H9 (cell line): Measurements from ENCODE around the gene SSTR5. TPM values are rescaled to one million over a fixed set of nuclear protein-coding genes. Genes with fewer than 3 reads are reported as not detected.

ENCODE experiments used
- DNase-seq: peaks from one replicate; pipeline ENCODE4 v3.0.0-alpha.2; 2017
- H2AFZ ChIP-seq: one replicate; pipeline ENCODE4 v1.6.1; 2013; ENCODE audit warnings: mild to moderate bottlenecking, low read length, control low read depth, moderate library complexity
- H2AK5ac ChIP-seq: 2 replicates; pipeline ENCODE4 v1.6.1; 2013; ENCODE audit warnings: low read length, control low read depth, mixed read lengths; ENCODE audit not compliant: insufficient read length
- H2BK120ac ChIP-seq: one replicate; pipeline ENCODE4 v1.6.1; 2013; ENCODE audit warnings: low read depth, mild to moderate bottlenecking, low read length, control low read depth, inconsistent platforms; ENCODE audit not compliant: poor library complexity, severe bottlenecking
- H2BK12ac ChIP-seq: 2 replicates; pipeline ENCODE4 v1.6.1; 2013; ENCODE audit warnings: low read length, control low read depth, mixed read lengths, low read depth; ENCODE audit not compliant: insufficient read length
- H2BK15ac ChIP-seq: 2 replicates; pipeline ENCODE4 v1.6.1; 2013; ENCODE audit warnings: low read depth, low read length, control low read depth
- H2BK20ac ChIP-seq: one replicate; pipeline ENCODE4 v1.6.1; 2013; ENCODE audit warnings: low read depth, mild to moderate bottlenecking, low read length, control low read depth, inconsistent platforms; ENCODE audit not compliant: poor library complexity, severe bottlenecking
- H2BK5ac ChIP-seq: 2 replicates; pipeline ENCODE4 v1.6.1; 2013; ENCODE audit warnings: low read length, control low read depth, mixed read lengths; ENCODE audit not compliant: insufficient read length
- H3K14ac ChIP-seq: 2 replicates; pipeline ENCODE4 v1.6.1; 2013; ENCODE audit warnings: low read length, control low read depth; ENCODE audit not compliant: insufficient read depth
- H3K18ac ChIP-seq: 2 replicates; pipeline ENCODE4 v1.6.1; 2013; ENCODE audit warnings: low read depth, mild to moderate bottlenecking, mixed read lengths, low read length, control low read depth; ENCODE audit not compliant: insufficient read length
- H3K23ac ChIP-seq: 2 replicates; pipeline ENCODE4 v1.6.1; 2013; ENCODE audit warnings: low read length, control low read depth, mixed read lengths, low read depth; ENCODE audit not compliant: insufficient read length
- H3K23me2 ChIP-seq: 2 replicates; pipeline ENCODE4 v1.6.1; 2013; ENCODE audit warnings: low read depth, mild to moderate bottlenecking, mixed read lengths, low read length, control low read depth; ENCODE audit not compliant: insufficient read length, poor library complexity, severe bottlenecking
- H3K27ac ChIP-seq: 2 replicates; pipeline ENCODE4 v1.5.1; 2013; ENCODE audit warnings: low read length, control low read depth, mixed read lengths, low read depth; ENCODE audit not compliant: insufficient read length
- H3K27me3 ChIP-seq: 2 replicates; pipeline ENCODE4 v1.6.1; 2013; ENCODE audit warnings: low read length, control low read depth, inconsistent platforms; ENCODE audit not compliant: insufficient read depth
- H3K4ac ChIP-seq: 2 replicates; pipeline ENCODE4 v1.6.1; 2013; ENCODE audit warnings: low read depth, mild to moderate bottlenecking, control low read depth, inconsistent platforms, low read length, moderate library complexity
- H3K4me1 ChIP-seq: 2 replicates; pipeline ENCODE4 v1.6.1; 2013; ENCODE audit warnings: low read length, control low read depth, inconsistent platforms; ENCODE audit not compliant: insufficient read depth
- H3K4me2 ChIP-seq: 2 replicates; pipeline ENCODE4 v1.6.1; 2013; ENCODE audit warnings: low read length, control low read depth, mixed read lengths; ENCODE audit not compliant: insufficient read length, insufficient read depth
- H3K56ac ChIP-seq: 2 replicates; pipeline ENCODE4 v1.6.1; 2013; ENCODE audit warnings: low read depth, mild to moderate bottlenecking, mixed read lengths, low read length, control low read depth; ENCODE audit not compliant: insufficient read length
- H3K79me1 ChIP-seq: 2 replicates; pipeline ENCODE4 v1.6.1; 2013; ENCODE audit warnings: low read depth, mild to moderate bottlenecking, moderate library complexity, low read length, control low read depth, inconsistent platforms; ENCODE audit not compliant: insufficient read depth, poor library complexity, severe bottlenecking
- H3K79me2 ChIP-seq: 2 replicates; pipeline ENCODE4 v1.6.1; 2013; ENCODE audit warnings: low read length, control low read depth, inconsistent platforms; ENCODE audit not compliant: insufficient read depth
- H3K9ac ChIP-seq: 2 replicates; pipeline ENCODE4 v1.6.1; 2013; ENCODE audit warnings: low read length, control low read depth, mixed read lengths; ENCODE audit not compliant: insufficient read length; ENCODE audit errors: extremely low read depth
- H3K9me3 ChIP-seq: one replicate; pipeline ENCODE4 v1.6.1; 2013; ENCODE audit warnings: low read depth, low read length, inconsistent platforms; ENCODE audit not compliant: control insufficient read depth
- H3T11ph ChIP-seq: one replicate; pipeline ENCODE4 v1.6.1; 2013; ENCODE audit warnings: mild to moderate bottlenecking, low read length, control low read depth, inconsistent platforms
- H4K20me1 ChIP-seq: one replicate; pipeline ENCODE4 v1.6.1; 2013; ENCODE audit not compliant: control insufficient read depth, insufficient read length, insufficient read depth
- H4K5ac ChIP-seq: 2 replicates; pipeline ENCODE4 v1.6.1; 2013; ENCODE audit warnings: low read depth, mild to moderate bottlenecking, mixed read lengths, low read length, control low read depth; ENCODE audit not compliant: insufficient read length
- H4K8ac ChIP-seq: replicated peaks from 2 replicates; pipeline ENCODE4 v1.6.1; 2013; ENCODE audit warnings: low read length, control low read depth, mixed read lengths, low read depth; ENCODE audit not compliant: insufficient read length
- H4K91ac ChIP-seq: 2 replicates; pipeline ENCODE4 v1.6.1; 2013; ENCODE audit warnings: low read depth, mild to moderate bottlenecking, moderate library complexity, mixed read lengths, low read length, control low read depth; ENCODE audit not compliant: insufficient read length
- H3K27ac Mint-ChIP-seq, 3 experiments: 2 replicates in 2 of 3; 3 replicates in 1 of 3; pipeline ENCODE4 v1.8.0; 2020 to 2021; ENCODE audit warnings: mixed read lengths in 3 of 3, mild to moderate bottlenecking in 1 of 3, moderate library complexity in 1 of 3
- H3K27me3 Mint-ChIP-seq: 2 replicates; pipeline ENCODE4 v1.8.0; 2021; ENCODE audit warnings: low read depth, mild to moderate bottlenecking, moderate library complexity, mixed read lengths
- H3K36me3 Mint-ChIP-seq, 3 experiments: 2 replicates in 2 of 3; 3 replicates in 1 of 3; pipeline ENCODE4 v1.8.0; 2020 to 2021; ENCODE audit warnings: low read depth in 3 of 3, mixed read lengths in 3 of 3; ENCODE audit not compliant: insufficient read depth in 1 of 3
- H3K4me1 Mint-ChIP-seq, 2 experiments: 2 replicates each; pipeline ENCODE4 v1.8.0; 2020; ENCODE audit warnings: mixed read lengths in 2 of 2
- H3K4me3 Mint-ChIP-seq, 2 experiments: 2 replicates in 1 of 2; 3 replicates in 1 of 2; pipeline ENCODE4 v1.8.0; 2020 to 2021; ENCODE audit warnings: mild to moderate bottlenecking in 2 of 2, mixed read lengths in 2 of 2, moderate library complexity in 1 of 2
- H3K9me3 Mint-ChIP-seq, 2 experiments: 2 replicates in 1 of 2; 3 replicates in 1 of 2; pipeline ENCODE4 v1.8.0; 2020; ENCODE audit warnings: mild to moderate bottlenecking in 2 of 2, mixed read lengths in 2 of 2, moderate library complexity in 1 of 2
- WGBS: extraction: QIAGEN DNeasy Blood & Tissue Kit; methylation state at CpG from one replicate; pipeline ENCODE4 v1.1.7; 2013; ENCODE audit warnings: missing lambda C conversion rate, low lambda C conversion rate, mixed read lengths; ENCODE audit not compliant: insufficient read length; ENCODE audit errors: extremely low coverage; 5-methylcytosine and 5-hydroxymethylcytosine counted together
- total RNA-seq: library from RNA; stranded (reverse); gene quantifications from 2 replicates; pipeline ENCODE4 v1.2.1, GENCODE V29; 2021
- TF ChIP-seq, protein P1 (sequence below): fragments of 200-600 bp; sonication (generic); conservative IDR thresholded peaks from 3 replicates; pipeline ENCODE4 v1.8.0; 2021; ENCODE audit warnings: antibody characterized with exemption, mild to moderate bottlenecking

Gene SSTR5
- total RNA-seq, 1 experiment from 2014 or later = 0.22 TPM

DNA sequence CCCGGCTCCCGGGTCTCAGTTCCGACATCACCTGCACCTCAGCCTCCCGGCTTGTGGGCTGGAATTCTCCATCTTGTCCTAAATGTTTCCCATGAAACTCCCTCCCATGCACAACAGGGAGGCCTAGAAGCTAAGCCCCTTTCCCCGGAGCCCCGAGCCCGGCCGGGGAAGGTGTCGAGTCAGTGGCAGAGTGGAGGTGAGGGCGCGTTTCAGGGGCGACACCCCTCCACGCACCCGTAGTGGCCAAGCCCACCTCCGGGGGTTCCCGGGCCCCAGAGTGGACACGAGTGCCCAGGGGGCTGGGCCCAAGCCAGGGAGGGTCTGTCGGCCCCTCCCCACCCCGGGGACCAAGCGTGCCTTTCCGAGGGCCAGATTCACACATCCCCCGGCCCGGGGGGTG, 48.5 kb downstream of the SSTR5 start:
- Histone ChIP-seq H2AK5ac (no peak overlapping the region), H3K23ac (no peak overlapping the region), H3K56ac (no peak overlapping the region), H3K4me2 (no peak overlapping the region), H3K79me2 (no peaks in the 10 kb centered on the region), H3K27ac (no peak overlapping the region), H3K23me2 (peaks cover 2% of the 10 kb centered on the region), H4K91ac (no peak overlapping the region), H2BK120ac (no peak overlapping the region), H3K14ac (no peak overlapping the region), H3K4me1 (no peaks in the 10 kb centered on the region), H2AFZ (no peak overlapping the region), H2BK12ac (no peak overlapping the region), H3K9ac (no peak overlapping the region), H3T11ph (no peak overlapping the region), H3K4ac (no peak overlapping the region), H4K8ac (no peak overlapping the region), H3K18ac (no peak overlapping the region), H4K5ac (no peak overlapping the region), H4K20me1 (no peaks in the 10 kb centered on the region), H3K9me3 (no peaks in the 10 kb centered on the region), H3K79me1 (no peaks in the 10 kb centered on the region), H2BK5ac (no peak overlapping the region), H2BK20ac (no peak overlapping the region), H3K27me3 (no peaks in the 10 kb centered on the region), H2BK15ac (no peak overlapping the region)
- TF ChIP-seq, protein P1, sequence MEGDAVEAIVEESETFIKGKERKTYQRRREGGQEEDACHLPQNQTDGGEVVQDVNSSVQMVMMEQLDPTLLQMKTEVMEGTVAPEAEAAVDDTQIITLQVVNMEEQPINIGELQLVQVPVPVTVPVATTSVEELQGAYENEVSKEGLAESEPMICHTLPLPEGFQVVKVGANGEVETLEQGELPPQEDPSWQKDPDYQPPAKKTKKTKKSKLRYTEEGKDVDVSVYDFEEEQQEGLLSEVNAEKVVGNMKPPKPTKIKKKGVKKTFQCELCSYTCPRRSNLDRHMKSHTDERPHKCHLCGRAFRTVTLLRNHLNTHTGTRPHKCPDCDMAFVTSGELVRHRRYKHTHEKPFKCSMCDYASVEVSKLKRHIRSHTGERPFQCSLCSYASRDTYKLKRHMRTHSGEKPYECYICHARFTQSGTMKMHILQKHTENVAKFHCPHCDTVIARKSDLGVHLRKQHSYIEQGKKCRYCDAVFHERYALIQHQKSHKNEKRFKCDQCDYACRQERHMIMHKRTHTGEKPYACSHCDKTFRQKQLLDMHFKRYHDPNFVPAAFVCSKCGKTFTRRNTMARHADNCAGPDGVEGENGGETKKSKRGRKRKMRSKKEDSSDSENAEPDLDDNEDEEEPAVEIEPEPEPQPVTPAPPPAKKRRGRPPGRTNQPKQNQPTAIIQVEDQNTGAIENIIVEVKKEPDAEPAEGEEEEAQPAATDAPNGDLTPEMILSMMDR = no peak
- no peak for DNase-seq
- WGBS = no CpG with 5 or more reads among the region's 23 CpGs
- Mint-ChIP-seq H3K36me3 (no peaks in the 10 kb centered on the region), H3K4me1 (peaks cover 0 to 2% of the 10 kb centered on the region in 2 experiments; a peak in 1 of 4 replicates), H3K4me3 (no peak overlapping the region), H3K27ac (no peak overlapping the region), H3K27me3 (peaks cover 3% of the 10 kb centered on the region; the same call in 1 of the 2 replicates), H3K9me3 (no peaks in the 10 kb centered on the region)
